H1 (cell line): ENCODE results near the gene PIEZO1. TPM values are rescaled to one million over a fixed set of nuclear protein-coding genes. Genes with fewer than 3 reads are reported as not detected.

Experiments
- CTCF ChIA-PET: fragments of 300-600 bp; sonication (Branson Sonifier 250); formaldehyde crosslinking; loops from one replicate; lab custom pipeline; 2021; ENCODE audit not compliant: partially characterized antibody; lab: Charles Lee
- POLR2A ChIA-PET: fragments of 300-600 bp; sonication (Branson Sonifier 250); formaldehyde crosslinking; loops from one replicate; lab custom pipeline; 2021; ENCODE audit warnings: inconsistent platforms; ENCODE audit not compliant: partially characterized antibody; lab: Charles Lee
- DNase-seq, 2 experiments: peaks; one replicate each; pipeline versions ENCODE4 v3.0.0 to v3.0.0-alpha.2; 2010 to 2022; ENCODE audit warnings: low spot score in 2 of 2, low read depth in 1 of 2, mixed read lengths in 1 of 2
- FAIRE-seq: peaks from 2 replicates; lab custom pipeline; 2011; peaks lifted over from hg19 to GRCh38; lab: Jason Lieb, UNC
- H2AFZ ChIP-seq: 2 replicates; pipeline ENCODE4 v1.8.1; 2012; ENCODE audit warnings: low read length, inconsistent platforms
- H2AK5ac ChIP-seq: 2 replicates; pipeline ENCODE4 v1.6.1; 2013; ENCODE audit warnings: low read depth, low read length
- H2BK120ac ChIP-seq: replicated peaks from 2 replicates; pipeline ENCODE3; 2013; ENCODE audit warnings: low read depth, low read length, inconsistent platforms
- H2BK12ac ChIP-seq: 2 replicates; pipeline ENCODE4 v1.6.1; 2013; ENCODE audit warnings: low read depth, low read length
- H2BK15ac ChIP-seq: 2 replicates; pipeline ENCODE4 v1.6.1; 2013; ENCODE audit warnings: low read length
- H2BK20ac ChIP-seq: 2 replicates; pipeline ENCODE4 v1.6.1; 2013; ENCODE audit warnings: low read length
- H2BK5ac ChIP-seq: 2 replicates; pipeline ENCODE4 v1.6.1; 2013; ENCODE audit warnings: low read depth, low read length
- H3K14ac ChIP-seq: 2 replicates; pipeline ENCODE4 v1.6.1; 2013; ENCODE audit warnings: inconsistent platforms; ENCODE audit not compliant: insufficient read length
- H3K18ac ChIP-seq: 2 replicates; pipeline ENCODE4 v1.6.1; 2013; ENCODE audit warnings: low read length; ENCODE audit errors: extremely low read depth
- H3K23ac ChIP-seq: 2 replicates; pipeline ENCODE4 v1.6.1; 2013; ENCODE audit warnings: inconsistent platforms; ENCODE audit not compliant: insufficient read length
- H3K23me2 ChIP-seq: 2 replicates; pipeline ENCODE4 v1.6.1; 2013; ENCODE audit warnings: low read depth, low read length
- H3K27ac ChIP-seq: 2 replicates; pipeline ENCODE4 v1.6.1; 2011; ENCODE audit warnings: low read depth, low read length, inconsistent platforms
- H3K27me3 ChIP-seq, 4 experiments: replicated peaks in 1 of 4; 1 replicate in 1 of 4; 2 replicates in 3 of 4; pipeline versions ENCODE4 v1.6.1 to v1.8.1; 2011 to 2013; ENCODE audit warnings: low read length in 3 of 4, mild to moderate bottlenecking in 3 of 4, inconsistent platforms in 2 of 4, mixed read lengths in 2 of 4, moderate library complexity in 1 of 4; ENCODE audit not compliant: control insufficient read depth in 3 of 4, insufficient read depth in 3 of 4; ENCODE audit errors: extremely low read depth in 1 of 4
- H3K36me3 ChIP-seq, 4 experiments: 2 replicates each; pipeline versions ENCODE4 v1.6.1 to v1.8.1; 2011 to 2013; ENCODE audit warnings: mild to moderate bottlenecking in 4 of 4, low read length in 3 of 4, moderate library complexity in 2 of 4, control low read depth in 1 of 4, inconsistent platforms in 1 of 4; ENCODE audit not compliant: insufficient read depth in 4 of 4, control insufficient read depth in 2 of 4
- H3K4ac ChIP-seq: replicated peaks from 2 replicates; pipeline ENCODE3; 2013; ENCODE audit warnings: low read length, low read depth, mixed read lengths, inconsistent platforms; ENCODE audit not compliant: insufficient read length
- H3K4me1 ChIP-seq, 4 experiments: replicated peaks in 1 of 4; 1 replicate in 1 of 4; 2 replicates in 3 of 4; pipeline versions ENCODE4 v1.6.1 to v1.8.1; 2011 to 2013; ENCODE audit warnings: low read length in 3 of 4, inconsistent platforms in 2 of 4, mixed read lengths in 1 of 4; ENCODE audit not compliant: insufficient read depth in 4 of 4, control insufficient read depth in 3 of 4
- H3K4me2 ChIP-seq, 2 experiments: 2 replicates each; pipeline versions ENCODE4 v1.6.1 to v1.8.1; 2011 to 2013; ENCODE audit warnings: low read depth in 2 of 2, low read length in 2 of 2, control low read depth in 1 of 2, inconsistent platforms in 1 of 2, mild to moderate bottlenecking in 1 of 2; ENCODE audit not compliant: insufficient read depth in 1 of 2
- H3K4me3 ChIP-seq, 4 experiments: fragments of 200-600, 300-600 bp in 1 of 4; sonication (generic), shearing (Covaris generic), sonication (Bioruptor Twin) in 1 of 4; 2 replicates each; pipeline versions ENCODE4 v1.5.1 to v1.8.1; 2011 to 2016; ENCODE audit warnings: low read length in 4 of 4, low read depth in 3 of 4, control low read depth in 2 of 4, inconsistent platforms in 2 of 4, mild to moderate bottlenecking in 2 of 4, mixed read lengths in 1 of 4, moderate library complexity in 1 of 4; ENCODE audit not compliant: insufficient read depth in 2 of 4; ENCODE audit errors: extremely low read depth in 1 of 4
- H3K56ac ChIP-seq: replicated peaks from 2 replicates; pipeline ENCODE3; 2013; ENCODE audit warnings: low read depth, mild to moderate bottlenecking, mixed read lengths, low read length, inconsistent platforms; ENCODE audit not compliant: insufficient read length
- H3K79me1 ChIP-seq: 2 replicates; pipeline ENCODE4 v1.6.1; 2013; ENCODE audit warnings: low read depth, low read length, control low read depth
- H3K79me2 ChIP-seq, 2 experiments: 2 replicates each; pipeline versions ENCODE4 v1.6.1 to v1.8.1; 2012 to 2013; ENCODE audit warnings: low read length in 2 of 2, mild to moderate bottlenecking in 2 of 2, inconsistent platforms in 1 of 2; ENCODE audit not compliant: insufficient read depth in 2 of 2, control insufficient read depth in 1 of 2
- H3K9ac ChIP-seq, 4 experiments: replicated peaks in 1 of 4; 1 replicate in 1 of 4; 2 replicates in 3 of 4; pipeline versions ENCODE4 v1.6.1 to v1.8.1; 2011 to 2013; ENCODE audit warnings: low read depth in 3 of 4, low read length in 3 of 4, control low read depth in 2 of 4, mild to moderate bottlenecking in 2 of 4, moderate library complexity in 2 of 4, inconsistent platforms in 1 of 4; ENCODE audit errors: extremely low read depth in 1 of 4
- H3K9me3 ChIP-seq, 2 experiments: 2 replicates each; pipeline versions ENCODE4 v1.6.1 to v1.8.1; 2012 to 2013; ENCODE audit warnings: mild to moderate bottlenecking in 2 of 2, moderate library complexity in 2 of 2, control low read depth in 1 of 2, inconsistent platforms in 1 of 2, low read depth in 1 of 2, low read length in 1 of 2, mixed read lengths in 1 of 2; ENCODE audit not compliant: insufficient read depth in 2 of 2
- H4K20me1 ChIP-seq, 2 experiments: replicated peaks in 1 of 2; 2 replicates each; pipeline versions ENCODE3 to v1.8.1; 2011 to 2013; ENCODE audit warnings: inconsistent platforms in 2 of 2, low read length in 2 of 2, mild to moderate bottlenecking in 1 of 2; ENCODE audit not compliant: insufficient read depth in 2 of 2, control insufficient read depth in 1 of 2
- H4K5ac ChIP-seq: 2 replicates; pipeline ENCODE4 v1.6.1; 2013; ENCODE audit warnings: low read length, low read depth, mixed read lengths, inconsistent platforms; ENCODE audit not compliant: insufficient read length
- H4K8ac ChIP-seq: 2 replicates; pipeline ENCODE4 v1.8.0; 2013; ENCODE audit warnings: mild to moderate bottlenecking, moderate library complexity, low read length, inconsistent platforms; ENCODE audit not compliant: insufficient read depth; ENCODE audit errors: extremely low read depth
- H4K91ac ChIP-seq: replicated peaks from 2 replicates; pipeline ENCODE3; 2013; ENCODE audit warnings: low read length, mixed read lengths, inconsistent platforms; ENCODE audit not compliant: insufficient read length
- HDAC6 ChIP-seq: IDR thresholded peaks from one replicate; pipeline ENCODE4 v1.7.1; 2012; ENCODE audit warnings: low read depth, mild to moderate bottlenecking, inconsistent platforms, low read length, moderate library complexity
- WGBS, 2 experiments: shearing (Covaris generic) in 1 of 2; methylation state at CpG; one replicate each; pipeline versions ENCODE4 v1.1.6 to v1.1.7; 2013 to 2015; ENCODE audit warnings: low lambda C conversion rate in 2 of 2, mixed read lengths in 2 of 2, inconsistent platforms in 1 of 2, low coverage in 1 of 2, missing lambda C conversion rate in 1 of 2; ENCODE audit not compliant: insufficient replicate concordance in 2 of 2, insufficient coverage in 1 of 2, insufficient read length in 1 of 2; ENCODE audit errors: extremely low coverage in 1 of 2, missing lambda C conversion rate in 1 of 2; 5-methylcytosine and 5-hydroxymethylcytosine counted together
- polyA plus RNA-seq, 7 experiments: library from polyadenylated mRNA; depleted of rRNA in 3 of 7; stranded (reverse) in 5 of 7; unstranded in 2 of 7; fragments of >200 nt in 5 of 7; fragments of 200-250 nt in 2 of 7; gene quantifications; 1 replicate in 5 of 7; 2 replicates in 1 of 7; 4 replicates in 1 of 7; pipeline versions ENCODE4 v1.2.1 to v1.2.3, GENCODE V29; 2011 to 2013; ENCODE audit warnings: missing spikeins in 2 of 7, mixed read lengths in 2 of 7
- total RNA-seq: library from RNA; stranded (reverse); fragmentation: NEBNext Ultra II Directional; extraction: Animal tissue kit (Norgen Biotek cat#: 25700); gene quantifications from 2 replicates; pipeline ENCODE4 v1.2.1, GENCODE V29; 2021

The PIEZO1 gene
- total and polyA plus RNA-seq, 2 of the 8 experiments (the other 6 are each of a cell fraction or from before 2014, with no cell fraction given), result 42.3 to 67.5 TPM

- Histone ChIP-seq H2AFZ (no peak overlapping the region), H2BK12ac (no peak overlapping the region), H3K14ac (no peak overlapping the region), H2BK20ac (no peak overlapping the region), H4K91ac (no peak overlapping the region), H3K56ac (no peak overlapping the region), H3K79me1 (0 out of 2 replicates have a peak, but pooled peaks cover 3% of the 10 kb centered on the region), H3K23me2 (no peaks in the 10 kb centered on the region), H3K4me1 (0 out of 7 replicates have a peak, but pooled peaks cover 0 to 2% (median 0%) of the 10 kb centered on the region in 4 experiments), H4K8ac (no peak overlapping the region), H3K9me3 (no peaks in the 10 kb centered on the region), H4K5ac (no peak overlapping the region), H2BK5ac (no peak overlapping the region), H4K20me1 (peaks cover 0 to 2% of the 10 kb centered on the region in 2 experiments), H3K9ac (no peak overlapping the region), H3K18ac (no peak overlapping the region), H2AK5ac (no peak overlapping the region), H2BK15ac (no peak overlapping the region), H3K27me3 (no peaks in the 10 kb centered on the region), H3K4me2 (no peak overlapping the region), H3K23ac (no peak overlapping the region), H3K4me3 (no peak overlapping the region), H2BK120ac (no peak overlapping the region), H3K36me3 (0 out of 8 replicates have a peak, but pooled peaks cover 0 to 3% (median under 1%) of the 10 kb centered on the region in 4 experiments), H3K4ac (no peak overlapping the region), H3K79me2 (no peaks in the 10 kb centered on the region), H3K27ac (no peak overlapping the region)
- ChIA-PET POLR2A (interaction anchor here (0.6 to 2.3 kb wide), 3 partner anchors 20 to 25 kb away, joined by 3 to 5 read pairs (median 3); no protein-coding TSS in a partner anchor), CTCF (interaction anchor here (0.7 to 1.9 kb wide), 6 partner anchors 9 to 24 kb away, joined by 3 to 10 read pairs (median 4); partner anchors contain the start of genes GALNS and TRAPPC2L)
- no peak for FAIRE-seq
- DNase-seq, result no peak
- TF ChIP-seq HDAC6, result no peak
- 93% methylated on average over 12 of the region's 13 CpGs; no CpG with 5 or more reads in 1 of the 2 experiments for WGBS, 2 experiments
These were observed 48.1 kb upstream of the PIEZO1 start for GRCh38 chr16:88833086-88833485.
